Measurements from ENCODE around the gene PREPL. TPM values are rescaled to one million over a fixed set of nuclear protein-coding genes. Genes with fewer than 3 reads are reported as not detected.
"Not testable (repeated sequence)": the region's sequence is repeated elsewhere in the genome, so short reads cannot be mapped to it uniquely, and the experiment has no call there.

The PREPL gene
- total RNA-seq, 2 donors from 2014 or later: 28.9 to 42.3 TPM

DNA sequence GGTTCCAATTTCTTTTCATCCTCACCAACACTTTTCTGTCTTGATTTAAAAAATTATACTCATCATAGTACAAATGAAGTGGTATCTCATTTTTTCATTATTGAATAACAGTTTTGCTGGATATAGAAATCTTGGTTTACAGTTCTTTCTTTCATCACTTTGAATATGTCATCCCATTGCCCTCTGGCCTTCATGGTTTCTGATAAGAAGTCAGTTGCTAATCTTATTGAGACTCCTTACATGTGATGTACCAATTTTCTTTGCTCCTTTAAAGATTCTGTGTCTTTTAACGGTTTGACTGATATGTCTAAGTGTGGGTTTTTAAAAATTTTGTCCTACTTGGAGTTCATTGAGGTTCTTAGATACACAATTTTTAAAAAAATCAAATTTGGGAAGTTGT is 51.0 kb downstream of the PREPL start:
- Histone ChIP-seq H3K4me1 (ENCODE audit: control insufficient read depth, insufficient read depth, low read length) (no peaks in the 10 kb centered on the region), H3K36me3 (ENCODE audit: control insufficient read depth, insufficient read depth, low read length) (peaks cover 18% of the 10 kb centered on the region), H3K9me3 (ENCODE audit: control insufficient read depth, low read length) (peaks cover 44% of the 10 kb centered on the region), H3K27me3 (ENCODE audit: control insufficient read depth, insufficient read depth, low read length, poor library complexity, severe bottlenecking) (no peaks in the 10 kb centered on the region), H3K27ac (ENCODE audit: low read depth, low read length) (no peak overlapping the region), H3K4me3 (ENCODE audit: low read length) (peak overlapping the region; percentile 12), H3K9ac (ENCODE audit: extremely low read depth, low read length, poor library complexity, severe bottlenecking) (no peak overlapping the region)
- no peak for DNase-seq
- WGBS, 2 experiments (ENCODE audit: insufficient coverage in 1 of 2, insufficient read length in 1 of 2): 88% methylated on average over 1 of the region's 1 CpG; no CpG with 5 or more reads in 1 of the 2 experiments
- Mint-ChIP-seq H3K27me3 (ENCODE audit: insufficient read depth) (no peaks in the 10 kb centered on the region), H3K4me3 (no peak overlapping the region), H3K36me3 (ENCODE audit: low read depth) (peaks cover 43% of the 10 kb centered on the region), H3K4me1 (no peaks in the 10 kb centered on the region), H3K9me3 (peaks cover 37% of the 10 kb centered on the region), H3K27ac (no peak overlapping the region)
- TF ChIP-seq, protein P1, sequence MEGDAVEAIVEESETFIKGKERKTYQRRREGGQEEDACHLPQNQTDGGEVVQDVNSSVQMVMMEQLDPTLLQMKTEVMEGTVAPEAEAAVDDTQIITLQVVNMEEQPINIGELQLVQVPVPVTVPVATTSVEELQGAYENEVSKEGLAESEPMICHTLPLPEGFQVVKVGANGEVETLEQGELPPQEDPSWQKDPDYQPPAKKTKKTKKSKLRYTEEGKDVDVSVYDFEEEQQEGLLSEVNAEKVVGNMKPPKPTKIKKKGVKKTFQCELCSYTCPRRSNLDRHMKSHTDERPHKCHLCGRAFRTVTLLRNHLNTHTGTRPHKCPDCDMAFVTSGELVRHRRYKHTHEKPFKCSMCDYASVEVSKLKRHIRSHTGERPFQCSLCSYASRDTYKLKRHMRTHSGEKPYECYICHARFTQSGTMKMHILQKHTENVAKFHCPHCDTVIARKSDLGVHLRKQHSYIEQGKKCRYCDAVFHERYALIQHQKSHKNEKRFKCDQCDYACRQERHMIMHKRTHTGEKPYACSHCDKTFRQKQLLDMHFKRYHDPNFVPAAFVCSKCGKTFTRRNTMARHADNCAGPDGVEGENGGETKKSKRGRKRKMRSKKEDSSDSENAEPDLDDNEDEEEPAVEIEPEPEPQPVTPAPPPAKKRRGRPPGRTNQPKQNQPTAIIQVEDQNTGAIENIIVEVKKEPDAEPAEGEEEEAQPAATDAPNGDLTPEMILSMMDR (conservative IDR thresholded peaks at IDR 0.05): no peak

DNA sequence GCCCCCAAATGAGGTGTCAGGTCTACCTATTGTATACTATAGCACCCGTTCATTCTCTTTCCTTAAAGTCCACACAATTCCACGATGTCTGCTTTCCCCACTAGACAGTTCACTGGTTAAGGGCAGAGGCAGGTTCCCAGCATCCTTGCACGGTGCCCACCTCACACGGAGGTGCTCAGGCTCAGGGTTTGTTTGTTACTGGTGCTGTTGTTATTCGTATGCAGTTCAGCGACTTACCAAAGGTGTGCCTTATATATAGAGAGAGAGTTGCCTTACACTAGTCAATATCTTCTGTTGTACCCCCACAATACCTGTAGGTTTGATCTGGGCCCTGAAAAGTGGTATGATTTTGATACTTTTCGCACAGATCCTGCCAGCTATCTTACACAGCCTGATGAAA is 55.4 kb downstream of the PREPL start:
- WGBS, 2 experiments (ENCODE audit: insufficient coverage in 1 of 2, insufficient read length in 1 of 2): 79 to 89% methylated on average over 3 to 7 of the region's 7 CpGs
- no peak overlapping the region for H3K27ac Mint-ChIP-seq

DNA sequence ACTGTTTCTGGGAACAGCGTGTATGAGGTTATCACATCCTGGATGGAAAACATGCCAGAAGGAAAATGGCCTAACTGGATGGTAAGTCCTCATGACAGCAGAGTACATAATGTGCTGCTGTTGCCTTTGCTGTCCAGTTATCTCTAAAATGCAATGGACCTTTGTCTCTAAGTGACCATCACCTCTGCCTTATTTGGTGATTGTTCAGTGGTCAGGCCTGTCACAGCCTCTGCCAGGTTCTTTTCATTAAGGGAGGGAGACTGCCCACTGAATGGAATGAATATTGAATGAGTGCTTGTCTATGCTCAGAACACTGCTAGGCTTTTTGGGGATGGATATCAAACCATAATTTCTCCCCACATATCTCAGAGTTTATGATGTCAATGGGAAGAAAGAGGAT is 57.0 kb downstream of the PREPL start:
- WGBS, 2 experiments (ENCODE audit: insufficient coverage in 1 of 2, insufficient read length in 1 of 2): 92 to 98% methylated on average over 1 of the region's 1 CpG
- no peaks in the 10 kb centered on the region for H3K4me1 Mint-ChIP-seq
- Histone ChIP-seq H3K4me3 (ENCODE audit: low read length) (no peak overlapping the region), H3K27ac (ENCODE audit: low read depth, low read length) (no peak overlapping the region), H3K9me3 (ENCODE audit: control insufficient read depth, low read length) (peaks cover 8% of the 10 kb centered on the region), H3K9ac (ENCODE audit: extremely low read depth, low read length, poor library complexity, severe bottlenecking) (no peak overlapping the region), H3K4me1 (ENCODE audit: control insufficient read depth, insufficient read depth, low read length) (no peaks in the 10 kb centered on the region), H3K27me3 (ENCODE audit: control insufficient read depth, insufficient read depth, low read length, poor library complexity, severe bottlenecking) (no peaks in the 10 kb centered on the region), H3K36me3 (ENCODE audit: control insufficient read depth, insufficient read depth, low read length) (no peaks in the 10 kb centered on the region)
- no peak for DNase-seq
- peaks cover 3% of the 10 kb centered on the region for H3K36me3 Mint-ChIP-seq (ENCODE audit: low read depth)
- TF ChIP-seq, protein P1 (conservative IDR thresholded peaks at IDR 0.05): no peak
- H3K9me3 Mint-ChIP-seq: peaks cover 10% of the 10 kb centered on the region
- H3K27me3 Mint-ChIP-seq (ENCODE audit: insufficient read depth): no peaks in the 10 kb centered on the region
- H3K27ac Mint-ChIP-seq: no peak overlapping the region
- no peak overlapping the region for H3K4me3 Mint-ChIP-seq

More for the DNA sequence above, 55.4 kb downstream of the PREPL start:
- Histone ChIP-seq H3K9me3 (ENCODE audit: control insufficient read depth, low read length) (peaks cover 24% of the 10 kb centered on the region), H3K27me3 (ENCODE audit: control insufficient read depth, insufficient read depth, low read length, poor library complexity, severe bottlenecking) (no peaks in the 10 kb centered on the region), H3K36me3 (ENCODE audit: control insufficient read depth, insufficient read depth, low read length) (no peaks in the 10 kb centered on the region), H3K4me3 (ENCODE audit: low read length) (no peak overlapping the region), H3K4me1 (ENCODE audit: control insufficient read depth, insufficient read depth, low read length) (no peaks in the 10 kb centered on the region), H3K27ac (ENCODE audit: low read depth, low read length) (no peak overlapping the region), H3K9ac (ENCODE audit: extremely low read depth, low read length, poor library complexity, severe bottlenecking) (no peak overlapping the region)
- Mint-ChIP-seq H3K36me3 (ENCODE audit: low read depth) (peaks cover 13% of the 10 kb centered on the region), H3K9me3 (peaks cover 25% of the 10 kb centered on the region), H3K4me1 (no peaks in the 10 kb centered on the region), H3K4me3 (no peak overlapping the region), H3K27me3 (ENCODE audit: insufficient read depth) (no peaks in the 10 kb centered on the region)
- TF ChIP-seq, protein P1 (conservative IDR thresholded peaks at IDR 0.05): no peak
- DNase-seq: no peak

DNA sequence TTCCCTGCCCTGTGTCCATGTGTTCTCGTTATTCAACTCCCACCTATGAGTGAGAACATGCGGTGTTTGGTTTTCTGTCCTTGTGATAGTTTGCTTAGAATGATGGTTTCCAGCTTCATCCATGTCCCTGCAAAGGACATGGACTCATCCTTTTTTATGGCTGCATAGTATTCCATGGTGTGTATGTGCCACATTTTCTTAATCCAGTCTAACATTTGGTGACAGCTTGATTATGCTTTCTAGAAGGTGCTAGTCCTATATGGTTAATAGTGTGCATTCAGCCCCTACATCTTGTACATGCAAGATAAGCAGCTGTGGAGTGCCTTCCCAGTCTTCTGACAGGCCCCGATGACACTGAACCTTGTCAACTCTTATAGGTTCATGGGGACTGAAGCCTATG is 57.5 kb downstream of the PREPL start:
- H3K4me1 Mint-ChIP-seq; H3K36me3 Mint-ChIP-seq (ENCODE audit: low read depth): not testable (repeated sequence)
- WGBS, 2 experiments (ENCODE audit: insufficient coverage in 1 of 2, insufficient read length in 1 of 2): 97 to 100% methylated on average over 1 to 3 of the region's 3 CpGs

More for the DNA sequence above, 57.5 kb downstream of the PREPL start:
- not testable (repeated sequence) for H3K9me3 Mint-ChIP-seq; H3K36me3 ChIP-seq (ENCODE audit: control insufficient read depth, insufficient read depth, low read length); H3K9ac ChIP-seq (ENCODE audit: extremely low read depth, low read length, poor library complexity, severe bottlenecking); H3K4me1 ChIP-seq (ENCODE audit: control insufficient read depth, insufficient read depth, low read length); H3K27ac ChIP-seq (ENCODE audit: low read depth, low read length); H3K27me3 ChIP-seq (ENCODE audit: control insufficient read depth, insufficient read depth, low read length, poor library complexity, severe bottlenecking); H3K27me3 Mint-ChIP-seq (ENCODE audit: insufficient read depth); H3K4me3 Mint-ChIP-seq; H3K9me3 ChIP-seq (ENCODE audit: control insufficient read depth, low read length); H3K4me3 ChIP-seq (ENCODE audit: low read length); H3K27ac Mint-ChIP-seq; DNase-seq

All from endodermal cell (in vitro differentiated cells).